Right hindlimb (tissue), 1 donor: ENCODE results near the gene MBNL3.
"Not testable (repeated sequence)": the region's sequence is repeated elsewhere in the genome, so short reads cannot be mapped to it uniquely, and the experiment has no call there.

ENCODE experiments used
- DNase-seq: peaks from one replicate; pipeline ENCODE4 v3.0.0-alpha.2; 2018

Gene MBNL3

GRCh38 chrX:132367984-132368383 lies 120.9 kb downstream of the MBNL3 start:
- DNase-seq = no peak

- no peak for DNase-seq
Measured at GRCh38 chrX:132367314-132367713, 121.5 kb downstream of the MBNL3 start.

- no peak for DNase-seq
Measured at GRCh38 chrX:132365490-132365889, 123.3 kb downstream of the MBNL3 start.

- no peak for DNase-seq
Measured at GRCh38 chrX:132364313-132364712, 124.5 kb downstream of the MBNL3 start.

GRCh38 chrX:132353430-132353829 lies 135.4 kb downstream of the MBNL3 start:
- no peak for DNase-seq

GRCh38 chrX:132336172-132336571 lies 152.7 kb downstream of the MBNL3 start:
- no peak for DNase-seq

- no peak for DNase-seq
Measured at GRCh38 chrX:132333351-132333750, 155.5 kb downstream of the MBNL3 start.

GRCh38 chrX:132331532-132331931 lies 157.3 kb downstream of the MBNL3 start:
- no peak for DNase-seq

GRCh38 chrX:132331000-132331399 lies 157.8 kb downstream of the MBNL3 start:
- no peak for DNase-seq

GRCh38 chrX:132330156-132330729 lies 158.6 kb downstream of the MBNL3 start:
- no peak for DNase-seq

- not testable (repeated sequence) for DNase-seq
Measured at GRCh38 chrX:132326960-132327359, 161.9 kb downstream of the MBNL3 start.
